GM23248 (cell line): ENCODE measurements around the gene IGSF21. TPM values are rescaled to one million over a fixed set of nuclear protein-coding genes. Genes with fewer than 3 reads are reported as not detected.

Experiments
- DNase-seq: peaks from one replicate; pipeline ENCODE4 v3.0.0-alpha.2; 2015
- H2AFZ ChIP-seq: fragments of 200-600 bp; sonication (generic); 2 replicates; pipeline ENCODE4 v1.6.1; 2016; ENCODE audit warnings: antibody characterized with exemption
- H3F3A ChIP-seq: fragments of 200-600 bp; sonication (generic); 2 replicates; pipeline ENCODE4 v1.6.1; 2016; ENCODE audit warnings: mild to moderate bottlenecking, antibody characterized with exemption, mixed run types; ENCODE audit not compliant: insufficient read depth
- H3K27ac ChIP-seq: fragments of 200-600 bp; sonication (generic); 2 replicates; pipeline ENCODE4 v1.5.1; 2016; ENCODE audit warnings: mild to moderate bottlenecking
- H3K27me3 ChIP-seq: fragments of 200-600 bp; sonication (generic); replicated peaks from 2 replicates; pipeline ENCODE4 v1.6.1; 2016; ENCODE audit warnings: mild to moderate bottlenecking; ENCODE audit not compliant: insufficient read depth
- H3K36me3 ChIP-seq: fragments of 200-600 bp; sonication (generic); 2 replicates; pipeline ENCODE4 v1.6.1; 2016; ENCODE audit warnings: low read depth, mild to moderate bottlenecking
- H3K4me1 ChIP-seq: fragments of 200-600 bp; sonication (generic); 2 replicates; pipeline ENCODE4 v1.6.1; 2016; ENCODE audit warnings: mild to moderate bottlenecking; ENCODE audit not compliant: insufficient read depth
- H3K4me2 ChIP-seq: fragments of 200-600 bp; sonication (generic); one replicate; pipeline ENCODE4 v1.6.1; 2016; ENCODE audit warnings: mild to moderate bottlenecking; ENCODE audit not compliant: unreplicated experiment
- H3K4me3 ChIP-seq: fragments of 200-600 bp; sonication (generic); 2 replicates; pipeline ENCODE4 v1.5.1; 2016; ENCODE audit warnings: mild to moderate bottlenecking
- H3K79me2 ChIP-seq: fragments of 200-600 bp; sonication (generic); 2 replicates; pipeline ENCODE4 v1.6.1; 2016; ENCODE audit warnings: mild to moderate bottlenecking; ENCODE audit not compliant: insufficient read depth
- H3K9ac ChIP-seq: fragments of 200-600 bp; sonication (generic); 2 replicates; pipeline ENCODE4 v1.6.1; 2016; ENCODE audit warnings: mild to moderate bottlenecking
- H3K9me2 ChIP-seq: fragments of 200-600 bp; sonication (generic); 2 replicates; pipeline ENCODE4 v1.6.1; 2016; ENCODE audit warnings: mixed run types, mild to moderate bottlenecking, moderate library complexity; ENCODE audit not compliant: insufficient read depth
- H3K9me3 ChIP-seq: fragments of 200-600 bp; sonication (generic); one replicate; pipeline ENCODE4 v1.6.1; 2017; ENCODE audit warnings: low read depth
- H4K20me1 ChIP-seq: fragments of 200-600 bp; sonication (generic); 2 replicates; pipeline ENCODE4 v1.6.0; 2016; ENCODE audit not compliant: insufficient read depth
- EZH2 ChIP-seq: fragments of 200-600 bp; sonication (generic); IDR thresholded peaks from 2 replicates; pipeline ENCODE4 v1.6.1; 2018; ENCODE audit warnings: antibody characterized with exemption, mild to moderate bottlenecking; ENCODE audit not compliant: insufficient read depth, poor library complexity, severe bottlenecking
- EZH2phosphoT487 ChIP-seq: fragments of 200-600 bp; sonication (generic); IDR thresholded peaks from 2 replicates; pipeline ENCODE4 v1.6.1; 2018; ENCODE audit warnings: antibody characterized with exemption, moderate library complexity, mild to moderate bottlenecking, low read depth; ENCODE audit not compliant: insufficient read depth
- WGBS, 2 experiments: methylation state at CpG; one replicate each; pipeline ENCODE4 v1.1.6; 2015 to 2017; ENCODE audit warnings: low lambda C conversion rate in 2 of 2, low coverage in 1 of 2; ENCODE audit errors: missing lambda C conversion rate in 2 of 2; 5-methylcytosine and 5-hydroxymethylcytosine counted together
- in situ Hi-C: fragments of 300-500 bp; cut with MboI; formaldehyde crosslinking; loops from 2 replicates; pipeline ENCODE4 v1.15.0; 2020
- polyA plus RNA-seq: library from polyadenylated mRNA; unstranded; fragments of >200 nt; fragmentation: Nextera tagmentation; extraction: Ambion mirVana; gene quantifications from 2 replicates; pipeline ENCODE4 v1.2.1, GENCODE V29; 2016
- total RNA-seq: library from RNA; depleted of rRNA; stranded (reverse); fragments of >200 nt; shearing (Covaris generic); gene quantifications from 2 replicates; pipeline ENCODE4 v1.2.3, GENCODE V29; 2014

Gene IGSF21
- total and polyA plus RNA-seq, 2 experiments from 2014 or later = not detected

- 22 to 33% methylated on average over 6 of the region's 6 CpGs for whole genome bisulfite sequencing, 2 experiments
- no peak for TF ChIP-seq EZH2
- no peak for TF ChIP-seq EZH2phosphoT487
These were observed 265.6 kb downstream of the IGSF21 start for GRCh38 chr1:18373151-18373550.

GRCh38 chr1:18373882-18374493 is 266.4 kb downstream of the IGSF21 start:
- no peak overlapping the region for H3K4me2 ChIP-seq
- H3K9me2 ChIP-seq = no peaks in the 10 kb centered on the region
- peaks cover 4% of the 10 kb centered on the region for H3K9me3 ChIP-seq
- no peaks in the 10 kb centered on the region for H3F3A ChIP-seq
- DNase-seq = no peak
- no peak overlapping the region for H3K27ac ChIP-seq
- no peaks in the 10 kb centered on the region for H3K79me2 ChIP-seq
- no peak overlapping the region for H2AFZ ChIP-seq
- H3K27me3 ChIP-seq = no peaks in the 10 kb centered on the region
- in situ Hi-C loops = no loop called here
- H4K20me1 ChIP-seq = no peaks in the 10 kb centered on the region
- no peak for TF ChIP-seq EZH2phosphoT487
- no peak for TF ChIP-seq EZH2
- H3K9ac ChIP-seq = no peak overlapping the region
- no peaks in the 10 kb centered on the region for H3K4me1 ChIP-seq
- WGBS, 2 experiments = 44 to 46% methylated on average over 14 of the region's 14 CpGs
- no peak overlapping the region for H3K4me3 ChIP-seq
- no peaks in the 10 kb centered on the region for H3K36me3 ChIP-seq

More at GRCh38 chr1:18373151-18373550, 265.6 kb downstream of the IGSF21 start:
- in situ Hi-C loops = no loop called here
- H3K9ac ChIP-seq = no peak overlapping the region
- no peak overlapping the region for H2AFZ ChIP-seq
- H4K20me1 ChIP-seq = no peaks in the 10 kb centered on the region
- H3K79me2 ChIP-seq = no peaks in the 10 kb centered on the region
- H3K27me3 ChIP-seq = no peaks in the 10 kb centered on the region
- no peak overlapping the region for H3K4me3 ChIP-seq
- no peak for DNase-seq
- H3F3A ChIP-seq = no peaks in the 10 kb centered on the region
- H3K9me3 ChIP-seq = peaks cover 4% of the 10 kb centered on the region
- H3K9me2 ChIP-seq = no peaks in the 10 kb centered on the region
- no peak overlapping the region for H3K27ac ChIP-seq
- H3K4me1 ChIP-seq = no peaks in the 10 kb centered on the region
- no peak overlapping the region for H3K4me2 ChIP-seq
- no peaks in the 10 kb centered on the region for H3K36me3 ChIP-seq

- Histone ChIP-seq H4K20me1 (no peaks in the 10 kb centered on the region), H3K36me3 (no peaks in the 10 kb centered on the region), H3K9me3 (no peaks in the 10 kb centered on the region), H3K9ac (no peak overlapping the region), H3K4me1 (no peaks in the 10 kb centered on the region), H3K79me2 (no peaks in the 10 kb centered on the region), H3K4me2 (no peak overlapping the region), H3K4me3 (no peak overlapping the region), H3K9me2 (no peaks in the 10 kb centered on the region), H3K27me3 (no peaks in the 10 kb centered on the region), H2AFZ (no peak overlapping the region), H3K27ac (no peak overlapping the region), H3F3A (no peaks in the 10 kb centered on the region)
- 62 to 72% methylated on average over 24 of the region's 24 CpGs for WGBS, 2 experiments
- DNase-seq = no peak
- TF ChIP-seq EZH2 = no peak
- no peak for TF ChIP-seq EZH2phosphoT487
- in situ Hi-C loops = no loop called here
These were observed 269.1 kb downstream of the IGSF21 start for GRCh38 chr1:18376661-18377060.

- H3K4me2 ChIP-seq = no peak overlapping the region
- no peak overlapping the region for H3K9ac ChIP-seq
- H3K27ac ChIP-seq = no peak overlapping the region
- H4K20me1 ChIP-seq = no peaks in the 10 kb centered on the region
- in situ Hi-C loops = no loop called here
- no peaks in the 10 kb centered on the region for H3K9me2 ChIP-seq
- H3K36me3 ChIP-seq = no peaks in the 10 kb centered on the region
- no peak for DNase-seq
- no peak overlapping the region for H3K4me3 ChIP-seq
- H3K4me1 ChIP-seq = no peaks in the 10 kb centered on the region
- H3K27me3 ChIP-seq = no peaks in the 10 kb centered on the region
- no peak for TF ChIP-seq EZH2
- TF ChIP-seq EZH2phosphoT487 = no peak
- H3K9me3 ChIP-seq = no peaks in the 10 kb centered on the region
- no peak overlapping the region for H2AFZ ChIP-seq
- no peaks in the 10 kb centered on the region for H3K79me2 ChIP-seq
- no peaks in the 10 kb centered on the region for H3F3A ChIP-seq
These were observed 272.7 kb downstream of the IGSF21 start for GRCh38 chr1:18380288-18380687.

GRCh38 chr1:18384059-18384458 is 276.5 kb downstream of the IGSF21 start:
- Histone ChIP-seq H3K9ac (no peak overlapping the region), H3K9me2 (no peaks in the 10 kb centered on the region), H3F3A (no peaks in the 10 kb centered on the region), H3K27ac (no peak overlapping the region), H3K4me1 (no peaks in the 10 kb centered on the region), H3K36me3 (no peaks in the 10 kb centered on the region), H3K9me3 (no peaks in the 10 kb centered on the region), H3K27me3 (no peaks in the 10 kb centered on the region), H4K20me1 (no peaks in the 10 kb centered on the region), H3K4me3 (no peak overlapping the region), H3K79me2 (no peaks in the 10 kb centered on the region), H2AFZ (no peak overlapping the region), H3K4me2 (no peak overlapping the region)
- no peak for DNase-seq
- TF ChIP-seq EZH2phosphoT487 = no peak
- TF ChIP-seq EZH2 = no peak
- 48 to 52% methylated on average over 5 of the region's 5 CpGs for WGBS, 2 experiments
- in situ Hi-C loops = no loop called here
